Measurements from ENCODE around the gene TMOD2. TPM values are rescaled to one million over a fixed set of nuclear protein-coding genes. Genes with fewer than 3 reads are reported as not detected.

Gene TMOD2
- total RNA-seq, 6 experiments from 2014 or later = 1.1 to 2.5 (median 1.3) TPM

DNA sequence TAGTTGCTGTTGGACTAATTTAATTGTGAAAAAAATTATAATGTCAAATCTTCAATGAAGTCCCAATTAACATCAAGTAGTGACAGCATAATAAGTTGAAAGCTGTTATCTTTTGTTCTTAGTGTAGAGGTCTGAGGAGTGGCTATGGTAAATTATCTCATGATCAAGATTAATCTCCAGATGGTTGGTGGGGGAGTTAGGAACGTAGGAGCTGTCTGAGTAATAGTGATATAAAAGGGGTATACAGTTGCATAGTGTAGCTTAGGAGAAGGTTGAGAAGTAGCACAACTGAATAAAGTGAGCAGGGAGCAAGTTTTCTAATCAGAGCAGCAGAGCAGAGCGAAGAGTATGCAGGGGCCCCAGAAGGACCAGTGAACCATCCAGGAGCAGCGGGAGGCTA lies 19.5 kb downstream of the TMOD2 start:
- H3K36me3 ChIP-seq = no peaks in the 10 kb centered on the region
- H3K27ac ChIP-seq = no peak overlapping the region
- WGBS (ENCODE audit: insufficient coverage, low coverage, low lambda C conversion rate, missing lambda C conversion rate) = 76% methylated on average over 2 of the region's 3 CpGs
- no peak overlapping the region for H3K4me3 ChIP-seq
- ATAC-seq (no peak), DNase-seq (no peak)
- no peaks in the 10 kb centered on the region for H3K27me3 ChIP-seq
- TF ChIP-seq, protein P1, sequence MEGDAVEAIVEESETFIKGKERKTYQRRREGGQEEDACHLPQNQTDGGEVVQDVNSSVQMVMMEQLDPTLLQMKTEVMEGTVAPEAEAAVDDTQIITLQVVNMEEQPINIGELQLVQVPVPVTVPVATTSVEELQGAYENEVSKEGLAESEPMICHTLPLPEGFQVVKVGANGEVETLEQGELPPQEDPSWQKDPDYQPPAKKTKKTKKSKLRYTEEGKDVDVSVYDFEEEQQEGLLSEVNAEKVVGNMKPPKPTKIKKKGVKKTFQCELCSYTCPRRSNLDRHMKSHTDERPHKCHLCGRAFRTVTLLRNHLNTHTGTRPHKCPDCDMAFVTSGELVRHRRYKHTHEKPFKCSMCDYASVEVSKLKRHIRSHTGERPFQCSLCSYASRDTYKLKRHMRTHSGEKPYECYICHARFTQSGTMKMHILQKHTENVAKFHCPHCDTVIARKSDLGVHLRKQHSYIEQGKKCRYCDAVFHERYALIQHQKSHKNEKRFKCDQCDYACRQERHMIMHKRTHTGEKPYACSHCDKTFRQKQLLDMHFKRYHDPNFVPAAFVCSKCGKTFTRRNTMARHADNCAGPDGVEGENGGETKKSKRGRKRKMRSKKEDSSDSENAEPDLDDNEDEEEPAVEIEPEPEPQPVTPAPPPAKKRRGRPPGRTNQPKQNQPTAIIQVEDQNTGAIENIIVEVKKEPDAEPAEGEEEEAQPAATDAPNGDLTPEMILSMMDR (IDR thresholded peaks at IDR 0.05) = no peak
- no peak for TF ChIP-seq POLR2A (IDR thresholded peaks at IDR 0.05)
- intact Hi-C loops (cut with DNase I) = loop anchor here in 1 of 2 donors (5.0 kb wide), 1 partner anchor 119 kb away; no protein-coding TSS in a partner anchor
- H3K4me1 ChIP-seq = no peaks in the 10 kb centered on the region
- no peaks in the 10 kb centered on the region for H3K9me3 ChIP-seq

DNA sequence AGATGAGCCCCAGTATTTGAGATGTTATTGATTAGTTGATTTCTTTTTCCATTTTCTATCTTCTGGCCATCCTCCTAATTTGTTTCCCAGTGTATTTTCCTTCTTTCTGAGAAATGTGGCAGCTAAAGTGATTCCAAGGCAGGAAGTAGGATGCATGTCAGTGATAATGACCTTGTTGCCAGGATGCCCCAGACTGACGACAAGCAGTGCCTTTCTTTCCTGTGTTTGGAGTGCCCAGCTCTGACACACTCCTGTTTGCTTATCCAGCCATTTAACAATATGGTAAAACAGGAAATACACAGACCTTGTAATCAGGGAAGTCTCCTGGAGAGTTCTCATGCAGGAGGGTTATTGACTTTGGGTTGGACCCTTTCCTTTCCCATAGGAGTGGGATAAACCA lies 20.4 kb downstream of the TMOD2 start:
- no peak overlapping the region for H3K27ac ChIP-seq
- 14% methylated on average over 1 of the region's 1 CpG for WGBS (ENCODE audit: insufficient coverage, low coverage, low lambda C conversion rate, missing lambda C conversion rate)
- H3K4me1 ChIP-seq = peaks cover 0 to 5% (median 2%) of the 10 kb centered on the region in 4 donors
- H3K9me3 ChIP-seq = no peaks in the 10 kb centered on the region
- no peaks in the 10 kb centered on the region for H3K36me3 ChIP-seq
- TF ChIP-seq, protein P1 (IDR thresholded peaks at IDR 0.05) = no peak
- no peak overlapping the region for H3K4me3 ChIP-seq
- ATAC-seq = no peak
- no peak for DNase-seq
- intact Hi-C loops (cut with DNase I) = loop anchor here in 1 of 2 donors (5.0 kb wide), 1 partner anchor 119 kb away; no protein-coding TSS in a partner anchor
- H3K27me3 ChIP-seq = no peaks in the 10 kb centered on the region

DNA sequence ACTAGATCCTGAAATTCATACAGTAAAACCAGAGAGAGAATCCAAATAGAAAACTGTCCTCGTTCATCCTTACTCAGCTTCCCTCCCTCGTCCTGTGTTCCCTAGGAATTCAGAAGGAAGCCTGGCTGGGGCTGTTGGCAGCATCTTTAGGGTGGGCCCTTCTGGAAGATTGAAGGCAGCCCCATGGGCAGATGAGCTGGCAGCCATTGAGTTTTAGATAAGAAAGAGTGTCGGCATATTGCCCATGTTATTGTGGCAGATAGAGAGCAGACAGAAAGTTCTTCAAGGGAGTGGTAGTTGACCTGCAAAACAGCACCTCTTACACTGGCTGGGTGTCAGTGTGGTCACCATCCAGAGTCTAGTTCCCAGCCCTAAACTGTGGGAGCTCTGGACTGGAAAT lies 23.5 kb downstream of the TMOD2 start:
- Histone ChIP-seq H3K27ac (no peak overlapping the region), H3K36me3 (no peaks in the 10 kb centered on the region), H3K9me3 (no peaks in the 10 kb centered on the region), H3K4me3 (no peak overlapping the region), H3K27me3 (no peaks in the 10 kb centered on the region), H3K4me1 (peaks cover 0 to 6% (median 3%) of the 10 kb centered on the region in 4 donors)
- no peak for TF ChIP-seq POLR2A (IDR thresholded peaks at IDR 0.05)
- TF ChIP-seq, protein P1 (IDR thresholded peaks at IDR 0.05) = no peak
- ATAC-seq = no peak
- no peak for DNase-seq
- WGBS (ENCODE audit: insufficient coverage, low coverage, low lambda C conversion rate, missing lambda C conversion rate) = 70% methylated on average over 3 of the region's 3 CpGs
- intact Hi-C loops (cut with DNase I) = loop anchor here in 1 of 2 donors (5.0 kb wide), 1 partner anchor 123 kb away; no protein-coding TSS in a partner anchor

DNA sequence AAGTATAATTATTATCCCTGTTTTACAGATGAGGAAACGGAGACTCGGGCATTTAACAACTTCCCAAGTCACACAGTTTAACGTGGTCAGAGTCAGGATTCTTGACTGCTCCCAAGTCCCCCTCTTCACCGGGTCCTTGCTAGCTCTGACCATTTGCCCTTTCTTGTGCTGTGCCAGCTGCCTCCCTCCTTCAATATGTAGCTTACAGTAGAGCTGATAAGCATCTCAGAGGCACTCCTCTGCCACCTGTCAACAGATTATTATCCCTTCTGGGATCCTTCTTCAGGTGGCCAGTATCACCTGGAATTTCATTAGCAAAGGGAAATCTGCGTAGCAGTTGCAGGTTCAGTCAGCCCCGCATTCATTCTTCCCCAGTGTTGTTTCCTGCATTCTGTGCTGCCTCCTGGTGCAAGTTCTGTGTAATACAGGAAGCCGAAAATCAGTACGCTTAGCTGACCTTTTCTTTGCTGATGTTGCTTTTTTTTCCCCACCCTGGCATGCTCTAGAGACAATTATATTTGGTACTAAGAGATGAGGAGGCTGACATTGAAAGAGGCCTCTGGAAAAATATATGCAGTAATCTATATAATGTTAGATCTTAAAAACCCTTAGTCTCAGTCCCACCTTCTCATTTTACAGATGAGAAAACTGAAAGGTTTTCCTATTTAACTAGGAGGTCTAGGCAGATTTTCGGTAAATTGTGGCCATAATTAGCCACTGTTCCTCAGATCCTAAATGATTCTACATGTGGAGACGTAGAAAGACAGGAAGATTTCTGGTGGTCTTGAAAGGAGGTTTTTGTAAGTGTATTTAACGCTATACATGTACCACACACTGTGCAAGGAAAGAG lies 24.8 kb downstream of the TMOD2 start:
- H3K36me3 ChIP-seq = no peaks in the 10 kb centered on the region
- H3K27me3 ChIP-seq = no peaks in the 10 kb centered on the region
- intact Hi-C loops (cut with DNase I) = no loop called here
- no peak overlapping the region for H3K27ac ChIP-seq
- WGBS (ENCODE audit: insufficient coverage, low coverage, low lambda C conversion rate, missing lambda C conversion rate) = 35% methylated on average over 10 of the region's 11 CpGs
- ATAC-seq (peak; percentile 88 to 94 (median 92)), DNase-seq (peak in 1 of 3 donors; percentile 54)
- H3K9me3 ChIP-seq = no peaks in the 10 kb centered on the region
- TF ChIP-seq, protein P1 (IDR thresholded peaks at IDR 0.05) = peak; percentile 76 to 91 (median 80)
- TF ChIP-seq POLR2A (IDR thresholded peaks at IDR 0.05) = no peak
- H3K4me1 ChIP-seq = peaks cover 0 to 6% (median 3%) of the 10 kb centered on the region in 4 donors
- H3K4me3 ChIP-seq = no peak overlapping the region
